Measurements from ENCODE around the gene CUBN.

Gene CUBN

GRCh38 chr10:16984242-16984641 lies 145.4 kb downstream of the CUBN start:
- DNase-seq, result no peak

GRCh38 chr10:16976803-16977202 lies 152.8 kb downstream of the CUBN start:
- no peak for DNase-seq

GRCh38 chr10:16975188-16975587 lies 154.4 kb downstream of the CUBN start:
- no peak for DNase-seq

- DNase-seq, result no peak
Measured at GRCh38 chr10:16968416-16969041, 161.1 kb downstream of the CUBN start.

- no peak for DNase-seq
Measured at GRCh38 chr10:16967866-16968415, 161.7 kb downstream of the CUBN start.

GRCh38 chr10:16966991-16967865 lies 162.4 kb downstream of the CUBN start:
- no peak for DNase-seq

GRCh38 chr10:16965740-16966447 lies 163.7 kb downstream of the CUBN start:
- no peak for DNase-seq

- DNase-seq, result peak; percentile 37
Measured at GRCh38 chr10:16965344-16965616, 164.3 kb downstream of the CUBN start.

GRCh38 chr10:16964576-16965343 lies 164.9 kb downstream of the CUBN start:
- peak; percentile 50 for DNase-seq

- DNase-seq, result no peak
Measured at GRCh38 chr10:16960551-16960950, 169.1 kb downstream of the CUBN start.

- no peak for DNase-seq
Measured at GRCh38 chr10:16957038-16957437, 172.6 kb downstream of the CUBN start.

GRCh38 chr10:16954280-16955030 lies 175.2 kb downstream of the CUBN start:
- DNase-seq, result no peak

- DNase-seq, result no peak
Measured at GRCh38 chr10:16953270-16953669, 176.3 kb downstream of the CUBN start.

- no peak for DNase-seq
Measured at GRCh38 chr10:16952610-16953009, 177.0 kb downstream of the CUBN start.

GRCh38 chr10:16952080-16952479 lies 177.5 kb downstream of the CUBN start:
- no peak for DNase-seq

GRCh38 chr10:16950656-16951601 lies 178.7 kb downstream of the CUBN start:
- DNase-seq, result no peak

GRCh38 chr10:16949816-16950215 lies 179.8 kb downstream of the CUBN start:
- DNase-seq, result no peak

GRCh38 chr10:16948361-16948760 lies 181.2 kb downstream of the CUBN start:
- no peak for DNase-seq

- DNase-seq, result peak; percentile 2
Measured at GRCh38 chr10:16947069-16947468, 182.5 kb downstream of the CUBN start.

GRCh38 chr10:16945593-16945992 lies 184.0 kb downstream of the CUBN start:
- no peak for DNase-seq

GRCh38 chr10:16944986-16945385 lies 184.6 kb downstream of the CUBN start:
- no peak for DNase-seq
